GM18505 (cell line): ENCODE data around the gene RAB44.

ENCODE experiments used
- ATAC-seq: cut with Tn5 transposase; IDR thresholded peaks from one replicate; pipeline ENCODE4 v1.9.1; 2021; ENCODE audit not compliant: unreplicated experiment
- POLR2A ChIP-seq: IDR thresholded peaks from 4 replicates; pipeline ENCODE4 v1.6.1; 2011; ENCODE audit warnings: borderline replicate concordance; ENCODE audit not compliant: insufficient read depth, insufficient read length; ENCODE audit errors: extremely low read depth

The RAB44 gene

GRCh38 chr6:36677059-36677749 is 20.4 kb upstream of the RAB44 start:
- TF ChIP-seq POLR2A = no peak
- ATAC-seq = no peak

- TF ChIP-seq POLR2A = no peak
- ATAC-seq = no peak
Measured at GRCh38 chr6:36677753-36678487, 19.7 kb upstream of the RAB44 start.

- TF ChIP-seq POLR2A = peak; percentile 100
Measured at GRCh38 chr6:36678488-36679042, 19.1 kb upstream of the RAB44 start, which contains the start of gene CDKN1A. CDKN1A (plus strand) TSS chr6:36678714; CDS start chr6:36684102, 5,388 bp downstream.

GRCh38 chr6:36679043-36679833 is 18.4 kb upstream of the RAB44 start:
- no peak for TF ChIP-seq POLR2A

More at GRCh38 chr6:36678488-36679042, 19.1 kb upstream of the RAB44 start, which contains the start of gene CDKN1A:
- ATAC-seq = peak; percentile 44

GRCh38 chr6:36682328-36683144 is 15.1 kb upstream of the RAB44 start:
- TF ChIP-seq POLR2A = peak; percentile 53
- ATAC-seq = no peak

More at GRCh38 chr6:36679043-36679833, 18.4 kb upstream of the RAB44 start:
- no peak for ATAC-seq

- no peak for ATAC-seq
- TF ChIP-seq POLR2A = no peak
Measured at GRCh38 chr6:36683145-36683655, 14.4 kb upstream of the RAB44 start.

GRCh38 chr6:36683656-36684446 is 13.8 kb upstream of the RAB44 start:
- TF ChIP-seq POLR2A = no peak
- ATAC-seq = no peak

GRCh38 chr6:36684447-36684812 is 13.2 kb upstream of the RAB44 start:
- TF ChIP-seq POLR2A = peak; percentile 14
- no peak for ATAC-seq

GRCh38 chr6:36685166-36685924 is 12.3 kb upstream of the RAB44 start:
- ATAC-seq = no peak
- peak; percentile 52 for TF ChIP-seq POLR2A

- ATAC-seq = no peak
- no peak for TF ChIP-seq POLR2A
Measured at GRCh38 chr6:36685926-36686667, 11.5 kb upstream of the RAB44 start.
